DND-41 (cell line): ENCODE results near the gene EFHC1.

Experiments used
- ATAC-seq: fragments of 200-7000 bp; cut with Tn5 transposase; 3 replicates; pipeline ENCODE4 v1.9.1; 2021; ENCODE audit warnings: low read depth; ENCODE audit not compliant: insufficient read depth
- DNase-seq: peaks from one replicate; pipeline ENCODE4 v3.0.0-alpha.2; 2020
- H2AFZ ChIP-seq: 2 replicates; pipeline ENCODE4 v1.6.0; 2012; ENCODE audit warnings: low read depth, low read length
- H3K27ac ChIP-seq: 2 replicates; pipeline ENCODE4 v1.5.1; 2012; ENCODE audit warnings: low read length, inconsistent platforms
- H3K27me3 ChIP-seq: fragments of 200-600 bp; sonication (generic); 2 replicates; pipeline ENCODE4 v1.6.0; 2012; ENCODE audit warnings: low read length, mild to moderate bottlenecking, inconsistent platforms; ENCODE audit not compliant: insufficient read depth, poor library complexity
- H3K36me3 ChIP-seq: 2 replicates; pipeline ENCODE4 v1.5.1; 2012; ENCODE audit warnings: low read length, inconsistent platforms; ENCODE audit not compliant: insufficient read depth
- H3K4me1 ChIP-seq: 2 replicates; pipeline ENCODE4 v1.5.1; 2012; ENCODE audit warnings: mild to moderate bottlenecking, low read length; ENCODE audit not compliant: insufficient read depth
- H3K4me2 ChIP-seq: 2 replicates; pipeline ENCODE4 v1.6.0; 2012; ENCODE audit warnings: mild to moderate bottlenecking, moderate library complexity, low read length, inconsistent platforms; ENCODE audit not compliant: insufficient read depth
- H3K4me3 ChIP-seq, 2 experiments: fragments of 200-600 bp in 1 of 2; shearing (Covaris generic) in 1 of 2; 2 replicates each; pipeline ENCODE4 v1.5.1; 2012 to 2016; ENCODE audit warnings: inconsistent platforms in 2 of 2, low read length in 2 of 2, mild to moderate bottlenecking in 2 of 2, low read depth in 1 of 2, moderate library complexity in 1 of 2
- H3K79me2 ChIP-seq: 2 replicates; pipeline ENCODE4 v1.6.0; 2012; ENCODE audit warnings: low read length, inconsistent platforms; ENCODE audit not compliant: insufficient read depth
- H3K9ac ChIP-seq: 2 replicates; pipeline ENCODE4 v1.6.0; 2012; ENCODE audit warnings: low read depth, mild to moderate bottlenecking, inconsistent platforms, low read length, moderate library complexity
- H3K9me3 ChIP-seq: 2 replicates; pipeline ENCODE4 v1.5.1; 2012; ENCODE audit warnings: low read length, moderate library complexity, mild to moderate bottlenecking, inconsistent platforms; ENCODE audit not compliant: insufficient read depth, severe bottlenecking
- H4K20me1 ChIP-seq: 2 replicates; pipeline ENCODE4 v1.6.0; 2012; ENCODE audit warnings: low read length; ENCODE audit not compliant: insufficient read depth
- CTCF ChIP-seq: IDR thresholded peaks from 2 replicates; pipeline ENCODE4 v1.5.1; 2012; ENCODE audit warnings: borderline replicate concordance, low read length, moderate library complexity, mild to moderate bottlenecking; ENCODE audit not compliant: poor library complexity, severe bottlenecking; ENCODE audit errors: extremely low read depth
- EZH2 ChIP-seq: IDR thresholded peaks from 3 replicates; pipeline ENCODE4 v1.6.1; 2012; ENCODE audit warnings: borderline replicate concordance, low read depth, mild to moderate bottlenecking, moderate library complexity, low read length, inconsistent platforms; ENCODE audit not compliant: severe bottlenecking

EFHC1 gene

GRCh38 chr6:52390361-52390727 lies 29.8 kb upstream of the EFHC1 start:
- peak overlapping the region; percentile 90 for H3K27ac ChIP-seq
- H3K79me2 ChIP-seq, result peaks cover 6% of the 10 kb centered on the region; the same call in 1 of the 2 replicates
- no peak overlapping the region for H2AFZ ChIP-seq
- peak; percentile 88 for ATAC-seq
- no peaks in the 10 kb centered on the region for H3K36me3 ChIP-seq
- DNase-seq, result peak; percentile 74
- TF ChIP-seq CTCF, result no peak
- TF ChIP-seq EZH2, result no peak
- peak overlapping the region in 1 of 2 experiments; percentile 47; a peak in 2 of 4 replicates for H3K4me3 ChIP-seq
- peak overlapping the region; percentile 51 for H3K9ac ChIP-seq
- H3K27me3 ChIP-seq, result no peaks in the 10 kb centered on the region
- peaks cover 40% of the 10 kb centered on the region for H3K4me1 ChIP-seq
- peak overlapping the region; percentile 64 for H3K4me2 ChIP-seq
- H3K9me3 ChIP-seq, result no peaks in the 10 kb centered on the region
- no peaks in the 10 kb centered on the region for H4K20me1 ChIP-seq

- ATAC-seq (no peak), DNase-seq (no peak)
- Histone ChIP-seq H2AFZ (no peak overlapping the region), H3K36me3 (no peaks in the 10 kb centered on the region), H3K9ac (no peak overlapping the region), H3K4me1 (peaks cover 41% of the 10 kb centered on the region), H3K4me2 (no peak overlapping the region), H3K9me3 (no peaks in the 10 kb centered on the region), H3K4me3 (no peak overlapping the region), H4K20me1 (no peaks in the 10 kb centered on the region), H3K27me3 (no peaks in the 10 kb centered on the region), H3K27ac (peak overlapping the region; percentile 70), H3K79me2 (peaks cover 6% of the 10 kb centered on the region; the same call in 1 of the 2 replicates)
- no peak for TF ChIP-seq CTCF
- no peak for TF ChIP-seq EZH2
Measured at GRCh38 chr6:52391599-52391998, 28.5 kb upstream of the EFHC1 start.

GRCh38 chr6:52392944-52393343 lies 27.2 kb upstream of the EFHC1 start:
- H2AFZ ChIP-seq, result no peak overlapping the region
- H3K27me3 ChIP-seq, result no peaks in the 10 kb centered on the region
- DNase-seq, result no peak
- H3K4me3 ChIP-seq, result no peak overlapping the region
- no peak overlapping the region for H3K9ac ChIP-seq
- H4K20me1 ChIP-seq, result no peaks in the 10 kb centered on the region
- peaks cover 6% of the 10 kb centered on the region; the same call in 1 of the 2 replicates for H3K79me2 ChIP-seq
- no peak for ATAC-seq
- H3K36me3 ChIP-seq, result no peaks in the 10 kb centered on the region
- peaks cover 54% of the 10 kb centered on the region for H3K4me1 ChIP-seq
- TF ChIP-seq EZH2 (no peak), CTCF (no peak)
- H3K27ac ChIP-seq, result no peak overlapping the region
- no peaks in the 10 kb centered on the region for H3K9me3 ChIP-seq
- no peak overlapping the region for H3K4me2 ChIP-seq

- Histone ChIP-seq H3K4me3 (no peak overlapping the region), H3K9ac (no peak overlapping the region), H2AFZ (no peak overlapping the region), H3K36me3 (no peaks in the 10 kb centered on the region), H3K4me1 (peaks cover 55% of the 10 kb centered on the region), H3K9me3 (no peaks in the 10 kb centered on the region), H3K79me2 (peaks cover 6% of the 10 kb centered on the region; the same call in 1 of the 2 replicates), H4K20me1 (no peaks in the 10 kb centered on the region), H3K27ac (0 out of 2 replicates have a peak overlapping the region, but pooled peaks have one; percentile 6), H3K27me3 (no peaks in the 10 kb centered on the region), H3K4me2 (no peak overlapping the region)
- DNase-seq (no peak), ATAC-seq (no peak)
- TF ChIP-seq CTCF (no peak), EZH2 (no peak)
Measured at GRCh38 chr6:52393780-52394179, 26.4 kb upstream of the EFHC1 start.
